GM12878 (cell line): ENCODE measurements around the gene SP4. TPM values are rescaled to one million over a fixed set of nuclear protein-coding genes. Genes with fewer than 3 reads are reported as not detected.

ENCODE experiments used
- ATAC-seq: fragments of 200-7000 bp; cut with Tn5 transposase; 3 replicates; pipeline ENCODE4 v1.9.1; 2020; ENCODE audit warnings: mild to moderate bottlenecking, moderate library complexity
- BruUV-seq: library from RNA; stranded (reverse); fragments of 400-500 nt; replicated peaks from 2 replicates; lab custom pipeline; 2021; lab: Mats Ljungman, UMichigan
- CTCF ChIA-PET: fragments of 300-600 bp; sonication (Branson Sonifier 250); formaldehyde crosslinking; extraction: SDS; loops from one replicate; lab custom pipeline; 2021; ENCODE audit warnings: inconsistent platforms; lab: Yijun Ruan, JAX
- POLR2A ChIA-PET: fragments of 350-600 bp; formaldehyde crosslinking; extraction: SDS; loops from one replicate; lab custom pipeline; 2021; ENCODE audit warnings: inconsistent platforms; lab: Charles Lee
- RAD21 ChIA-PET: fragments of 300-600 bp; sonication (Branson Sonifier 250); formaldehyde crosslinking; loops from one replicate; lab custom pipeline; 2023; ENCODE audit warnings: antibody characterized with exemption; ENCODE audit not compliant: unreplicated experiment; lab: Charles Lee
- SMC1A ChIA-PET: fragments of 300-600 bp; sonication (Branson Sonifier 250); formaldehyde crosslinking; loops from one replicate; lab custom pipeline; 2023; ENCODE audit not compliant: unreplicated experiment, uncharacterized antibody; lab: Charles Lee
- DNase-seq: peaks from one replicate; pipeline ENCODE4 v3.0.0-alpha.2; 2011; ENCODE audit warnings: low read depth, low spot score
- FAIRE-seq: peaks from 3 replicates; lab custom pipeline; 2011; peaks lifted over from hg19 to GRCh38; lab: Jason Lieb, UNC
- H2AFZ ChIP-seq: 2 replicates; pipeline ENCODE4 v1.6.0; 2011; ENCODE audit warnings: low read depth, low read length, control low read depth; ENCODE audit not compliant: control insufficient read depth
- H3K27ac ChIP-seq: 2 replicates; pipeline ENCODE4 v1.5.1; 2011; ENCODE audit warnings: control low read depth; ENCODE audit not compliant: control insufficient read depth, insufficient read depth
- H3K27me3 ChIP-seq, 2 experiments: replicated peaks in 1 of 2; 2 replicates each; pipeline versions ENCODE4 v1.6.0 to v1.6.1; 2011; ENCODE audit warnings: low read length in 1 of 2; ENCODE audit not compliant: control insufficient read depth in 2 of 2, insufficient read depth in 2 of 2
- H3K36me3 ChIP-seq, 2 experiments: 2 replicates each; pipeline ENCODE4 v1.5.1; 2011; ENCODE audit warnings: low read length in 1 of 2; ENCODE audit not compliant: control insufficient read depth in 2 of 2, insufficient read depth in 2 of 2
- H3K4me1 ChIP-seq: 2 replicates; pipeline ENCODE4 v1.6.1; 2011; ENCODE audit warnings: mild to moderate bottlenecking, low read length, moderate library complexity, mixed read lengths; ENCODE audit not compliant: control insufficient read depth, insufficient read depth
- H3K4me2 ChIP-seq: 2 replicates; pipeline ENCODE4 v1.6.0; 2011; ENCODE audit warnings: control low read depth; ENCODE audit not compliant: control insufficient read depth, insufficient read depth
- H3K4me3 ChIP-seq: fragments of 200-600 bp; sonication (generic); 2 replicates; pipeline ENCODE4 v1.5.1; 2016
- H3K79me2 ChIP-seq: 2 replicates; pipeline ENCODE4 v1.6.0; 2011; ENCODE audit warnings: low read length; ENCODE audit not compliant: control insufficient read depth, insufficient read depth
- H3K9ac ChIP-seq: 2 replicates; pipeline ENCODE4 v1.8.0; 2011; ENCODE audit warnings: low read length, control low read depth, mixed read lengths; ENCODE audit not compliant: control insufficient read depth, insufficient read depth
- H3K9me3 ChIP-seq: replicated peaks from 3 replicates; pipeline ENCODE4 v1.5.1; 2011; ENCODE audit warnings: mild to moderate bottlenecking, low read length; ENCODE audit not compliant: control insufficient read depth, insufficient read depth
- H4K20me1 ChIP-seq: 2 replicates; pipeline ENCODE4 v1.6.0; 2011; ENCODE audit not compliant: control insufficient read depth, insufficient read depth
- CTCF ChIP-seq, 3 experiments: IDR thresholded peaks in 2 of 3; conservative IDR thresholded peaks in 1 of 3; 2 replicates each; pipeline ENCODE4 v1.5.1; 2011; ENCODE audit warnings: low read depth in 3 of 3, low read length in 3 of 3, mild to moderate bottlenecking in 3 of 3, control low read depth in 2 of 3, moderate library complexity in 2 of 3, inconsistent platforms in 1 of 3, mixed read lengths in 1 of 3; ENCODE audit not compliant: control insufficient read depth in 2 of 3, insufficient read depth in 1 of 3; ENCODE audit errors: extremely low read depth in 1 of 3
- FOXM1 ChIP-seq: IDR thresholded peaks from 2 replicates; pipeline ENCODE4 v1.6.1; 2012; ENCODE audit warnings: low read depth, mild to moderate bottlenecking, inconsistent platforms, low read length, moderate library complexity
- IKZF1 ChIP-seq: fragments of 450-650 bp; conservative IDR thresholded peaks from 2 replicates; pipeline ENCODE4 v1.6.1; 2017; ENCODE audit warnings: antibody characterized with exemption, mild to moderate bottlenecking
- WGBS: methylation state at CpG from one replicate; pipeline ENCODE4 v1.1.6; 2016; ENCODE audit warnings: low lambda C conversion rate; ENCODE audit not compliant: insufficient replicate concordance, insufficient coverage; ENCODE audit errors: missing lambda C conversion rate; 5-methylcytosine and 5-hydroxymethylcytosine counted together
- in situ Hi-C: fragments of 300-500 bp; cut with MboI; formaldehyde crosslinking; loops from 9 replicates; pipeline ENCODE4 v1.14.3; 2018; ENCODE audit warnings: mixed read lengths
- intact Hi-C: fragments of 100-400 bp; cut with micrococcal nuclease; formaldehyde crosslinking; loops from one replicate; pipeline ENCODE4 v1.14.2; 2022; ENCODE audit not compliant: unreplicated experiment
- polyA plus RNA-seq, 11 experiments: library from polyadenylated mRNA; depleted of rRNA in 4 of 11; unstranded in 6 of 11; stranded (reverse) in 5 of 11; fragments of >200 nt; fragmentation: Nextera tagmentation in 4 of 11; fragmentation: Illumina TruSeq in 1 of 11; extraction: Ambion mirVana in 4 of 11; extraction: Trizol in 1 of 11; gene quantifications; 1 replicate in 1 of 11; 2 replicates in 10 of 11; pipeline versions ENCODE4 v1.2.1 to v1.2.3, GENCODE V29; 2011 to 2016; ENCODE audit warnings: inconsistent platforms in 2 of 11, missing spikeins in 2 of 11, low read depth in 1 of 11
- total RNA-seq, 4 experiments: library from RNA; depleted of rRNA in 3 of 4; stranded (reverse); fragments of >200 nt in 3 of 4; fragmentation: Illumina TruSeq in 1 of 4; extraction: Trizol in 1 of 4; gene quantifications; 2 replicates each; pipeline versions ENCODE4 v1.2.1 to v1.2.3, GENCODE V29; 2013 to 2021

Gene SP4
- total and polyA plus RNA-seq, 10 of the 15 experiments (the other 5 are each of a cell fraction or from before 2014, with no cell fraction given), result 6.2 to 32.4 (median 16.1) TPM

DNA sequence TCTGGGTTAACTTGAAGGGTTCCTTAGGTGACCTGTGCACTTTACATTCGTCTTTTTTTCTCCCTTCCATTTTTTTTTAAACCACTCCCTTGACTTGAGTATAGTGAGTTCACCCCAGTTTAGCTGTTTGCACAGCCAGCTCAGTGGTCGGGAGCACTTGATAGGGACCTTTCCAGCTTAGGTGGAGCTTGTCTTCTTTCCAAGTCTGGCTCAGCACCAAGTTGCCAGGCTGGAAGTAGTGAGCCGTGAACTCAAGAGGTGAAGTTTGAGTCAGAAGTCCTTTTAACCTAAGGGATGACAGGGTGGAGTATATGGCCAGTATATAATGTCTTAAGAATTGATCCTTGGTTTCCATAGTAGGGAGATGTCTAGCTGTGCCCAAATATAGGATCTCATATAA is 122.2 kb downstream of the SP4 start:
- RAD21 ChIA-PET, result no interaction called here
- no peak for TF ChIP-seq FOXM1
- Histone ChIP-seq H4K20me1 (no peaks in the 10 kb centered on the region), H3K4me1 (no peaks in the 10 kb centered on the region), H3K4me2 (no peak overlapping the region), H3K79me2 (no peaks in the 10 kb centered on the region), H3K27me3 (no peaks in the 10 kb centered on the region), H2AFZ (no peak overlapping the region), H3K27ac (no peak overlapping the region), H3K9ac (no peak overlapping the region), H3K9me3 (no peaks in the 10 kb centered on the region), H3K36me3 (no peaks in the 10 kb centered on the region), H3K4me3 (no peak overlapping the region)
- in situ Hi-C loops (no loop called here), intact Hi-C loops (no loop called here)
- ATAC-seq (no peak), DNase-seq (no peak), FAIRE-seq (no peak)
- no TSS peak for BruUV-seq
- whole genome bisulfite sequencing, result 0% methylated on average over 3 of the region's 3 CpGs
- SMC1A ChIA-PET, result interaction anchor here (0.9 to 2.2 kb wide), 2 partner anchors 197 to 287 kb away, joined by 3 to 7 read pairs; no protein-coding TSS in a partner anchor
- CTCF ChIA-PET, result no interaction called here
- POLR2A ChIA-PET, result no interaction called here

DNA sequence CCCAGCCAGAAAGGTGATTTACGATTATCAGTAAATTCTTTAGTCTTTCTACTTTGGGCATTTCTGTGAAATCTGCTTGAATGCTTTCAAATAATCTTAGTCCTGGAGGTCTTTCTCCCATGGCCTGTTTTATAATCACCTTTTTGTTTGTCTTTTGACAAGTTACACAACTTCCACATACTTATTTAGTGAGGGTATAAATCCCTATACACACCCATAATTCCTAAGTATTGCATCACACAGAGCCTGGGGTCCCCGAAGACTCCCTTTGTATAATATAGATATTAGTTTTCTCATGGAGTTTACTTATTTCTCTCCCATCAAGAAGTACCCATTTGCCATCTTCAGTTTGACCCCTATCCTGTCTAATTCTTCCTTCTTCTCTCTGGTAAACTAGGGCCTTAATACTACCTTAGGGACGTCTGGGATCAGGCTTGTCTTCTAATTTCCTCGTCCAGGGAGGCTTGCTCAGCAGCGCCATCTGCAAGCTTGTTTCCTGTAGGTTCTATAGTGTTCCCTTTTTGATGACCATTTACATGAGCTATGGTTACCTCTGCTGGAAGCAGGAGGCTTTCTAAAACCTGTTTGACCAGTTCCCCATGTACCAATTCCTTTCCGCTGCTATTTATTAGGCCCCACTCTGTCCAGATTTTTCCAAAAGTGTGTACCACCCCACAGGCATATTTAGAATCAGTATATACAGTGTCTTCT is 123.1 kb downstream of the SP4 start:
- H3K4me3 ChIP-seq, result no peak overlapping the region
- no peaks in the 10 kb centered on the region for H3K27me3 ChIP-seq
- POLR2A ChIA-PET, result no interaction called here
- H3K36me3 ChIP-seq, result no peaks in the 10 kb centered on the region
- no peaks in the 10 kb centered on the region for H4K20me1 ChIP-seq
- no peak for FAIRE-seq
- CTCF ChIA-PET, result interaction anchor here (0.6 to 1.2 kb wide), 3 partner anchors 17 to 295 kb away, joined by 3 to 5 read pairs (median 4); no protein-coding TSS in a partner anchor
- RAD21 ChIA-PET, result interaction anchor here (1.3 kb wide), 1 partner anchor 296 kb away, joined by 4 read pairs; no protein-coding TSS in a partner anchor
- no peaks in the 10 kb centered on the region for H3K9me3 ChIP-seq
- SMC1A ChIA-PET, result interaction anchor here (0.6 to 2.2 kb wide), 4 partner anchors 127 to 295 kb away, joined by 3 to 9 read pairs (median 6); no protein-coding TSS in a partner anchor
- H3K4me2 ChIP-seq, result no peak overlapping the region
- 16% methylated on average over 6 of the region's 6 CpGs for WGBS
- H3K27ac ChIP-seq, result no peak overlapping the region
- intact Hi-C loops, result no loop called here
- DNase-seq, result no peak
- no TSS peak for BruUV-seq
- no peak for ATAC-seq
- no peak overlapping the region for H2AFZ ChIP-seq
- TF ChIP-seq CTCF (IDR thresholded peaks at IDR 0.05 in 2 of 3, conservative IDR thresholded peaks at IDR 0.05 in 1 of 3; ENCODE audit: control insufficient read depth in 2 of 3, extremely low read depth in 1 of 3, insufficient read depth in 1 of 3, low read depth in 3 of 3, low read length in 3 of 3), result 0 out of 6 replicates have a peak, but pooled peaks of 1 of the 3 experiments have one; percentile 7
- TF ChIP-seq IKZF1, result no peak
- H3K9ac ChIP-seq, result no peak overlapping the region
- in situ Hi-C loops, result no loop called here
- no peaks in the 10 kb centered on the region for H3K79me2 ChIP-seq
- no peaks in the 10 kb centered on the region for H3K4me1 ChIP-seq
